Astrocyte (in vitro differentiated cells and primary cell): ENCODE data around the gene TMEM236.

Experiments used
- CTCF ChIP-seq: IDR thresholded peaks from 2 replicates; pipeline ENCODE4 v1.5.1; 2011; ENCODE audit warnings: low read depth, mild to moderate bottlenecking, inconsistent platforms, low read length, moderate library complexity; ENCODE audit not compliant: insufficient read depth
- EZH2 ChIP-seq: IDR thresholded peaks from 2 replicates; pipeline ENCODE4 v1.6.1; 2012; ENCODE audit warnings: mild to moderate bottlenecking, low read length, inconsistent platforms; ENCODE audit not compliant: insufficient read depth

GRCh38 chr10:17784688-17785087, 32.7 kb downstream of the TMEM236 start:
- TF ChIP-seq CTCF (no peak), EZH2 (no peak)
